Measurements from ENCODE around the gene FANK1. TPM values are rescaled to one million over a fixed set of nuclear protein-coding genes. Genes with fewer than 3 reads are reported as not detected.
"Not testable (repeated sequence)": the region's sequence is repeated elsewhere in the genome, so short reads cannot be mapped to it uniquely, and the experiment has no call there.

FANK1 gene
- polyA plus RNA-seq, 3 donors = 1.2 to 2.8 (median 1.3) TPM

- H3K27ac ChIP-seq (ENCODE audit: low read depth, low read length) = no peak overlapping the region
- 94 to 96% (median 96%) methylated on average over 4 of the region's 4 CpGs for WGBS, 3 donors
Measured at GRCh38 chr10:126041117-126041516, 144.8 kb downstream of the FANK1 start.

- no peak overlapping the region for H3K27ac ChIP-seq (ENCODE audit: low read depth, low read length)
- 6 to 13% (median 12%) methylated on average over 12 of the region's 12 CpGs for WGBS, 3 donors
Measured at GRCh38 chr10:126041804-126042231, 145.5 kb downstream of the FANK1 start.

GRCh38 chr10:126042354-126042753 lies 146.0 kb downstream of the FANK1 start:
- no peak overlapping the region for H3K27ac ChIP-seq (ENCODE audit: low read depth, low read length)
- WGBS, 3 donors = 61 to 64% (median 63%) methylated on average over 4 of the region's 4 CpGs

GRCh38 chr10:126042906-126043305 lies 146.5 kb downstream of the FANK1 start:
- 79 to 91% (median 85%) methylated on average over 9 to 10 of the region's 10 CpGs for WGBS, 3 donors
- H3K27ac ChIP-seq (ENCODE audit: low read depth, low read length) = no peak overlapping the region

GRCh38 chr10:126043389-126043788 lies 147.0 kb downstream of the FANK1 start:
- H3K27ac ChIP-seq (ENCODE audit: low read depth, low read length) = no peak overlapping the region
- WGBS, 3 donors = 66 to 82% (median 72%) methylated on average over 10 of the region's 10 CpGs

GRCh38 chr10:126045861-126046260 lies 149.5 kb downstream of the FANK1 start:
- no peak overlapping the region for H3K27ac ChIP-seq (ENCODE audit: low read depth, low read length)
- WGBS, 3 donors = 69 to 82% (median 77%) methylated on average over 3 of the region's 3 CpGs

- no peak overlapping the region for H3K27ac ChIP-seq (ENCODE audit: low read depth, low read length)
- WGBS, 3 donors = 66 to 84% (median 79%) methylated on average over 5 of the region's 5 CpGs
Measured at GRCh38 chr10:126046831-126047230, 150.5 kb downstream of the FANK1 start.

GRCh38 chr10:126047749-126048148 lies 151.4 kb downstream of the FANK1 start:
- H3K27ac ChIP-seq (ENCODE audit: low read depth, low read length) = not testable (repeated sequence)
- 78 to 90% (median 89%) methylated on average over 1 of the region's 1 CpG for WGBS, 3 donors

GRCh38 chr10:126049759-126050700 lies 153.7 kb downstream of the FANK1 start:
- 46 to 66% (median 50%) methylated on average over 13 of the region's 13 CpGs for WGBS, 3 donors
- no peak overlapping the region for H3K27ac ChIP-seq (ENCODE audit: low read depth, low read length)

GRCh38 chr10:126052171-126052570 lies 155.8 kb downstream of the FANK1 start:
- 80 to 88% (median 84%) methylated on average over 2 of the region's 2 CpGs for WGBS, 3 donors

GRCh38 chr10:126054191-126054590 lies 157.8 kb downstream of the FANK1 start:
- no peak overlapping the region for H3K27ac ChIP-seq (ENCODE audit: low read depth, low read length)
- WGBS, 3 donors = 92 to 96% (median 94%) methylated on average over 6 of the region's 6 CpGs

More at GRCh38 chr10:126052171-126052570, 155.8 kb downstream of the FANK1 start:
- H3K27ac ChIP-seq (ENCODE audit: low read depth, low read length) = no peak overlapping the region

GRCh38 chr10:126057494-126057893 lies 161.1 kb downstream of the FANK1 start:
- no peak overlapping the region for H3K27ac ChIP-seq (ENCODE audit: low read depth, low read length)
- 77 to 88% (median 86%) methylated on average over 8 of the region's 8 CpGs for WGBS, 3 donors

- H3K27ac ChIP-seq (ENCODE audit: low read depth, low read length) = no peak overlapping the region
- 39 to 66% (median 62%) methylated on average over 6 of the region's 6 CpGs for WGBS, 3 donors
Measured at GRCh38 chr10:126058104-126058503, 161.7 kb downstream of the FANK1 start.

GRCh38 chr10:126058507-126058906 lies 162.1 kb downstream of the FANK1 start:
- no peak overlapping the region for H3K27ac ChIP-seq (ENCODE audit: low read depth, low read length)
- WGBS, 3 donors = 19 to 54% (median 46%) methylated on average over 9 of the region's 9 CpGs

Other genes starting within 250 kb of the FANK1 start
- not detected for gene TEX36, start 213.4 kb upstream of the FANK1 start, polyA plus RNA-seq
- 10 to 100 TPM in 1 of 3 donors, 1 to 10 TPM in 2; 8.5 to 14.4 (median 8.8) TPM for gene EDRF1, start 176.9 kb upstream of the FANK1 start, polyA plus RNA-seq
- gene MMP21, start 120.7 kb upstream of the FANK1 start, polyA plus RNA-seq = under 1 TPM in 2 of 3 donors, not detected in 1; 0.10 to 0.13 TPM
- gene UROS, start 73.3 kb upstream of the FANK1 start, polyA plus RNA-seq = 10 to 100 TPM; 17.1 to 56.3 (median 56.1) TPM
- gene BCCIP, start 73.0 kb upstream of the FANK1 start, polyA plus RNA-seq = 10 to 100 TPM; 29.2 to 59.9 (median 54.2) TPM
- gene DHX32, start 15.3 kb upstream of the FANK1 start, polyA plus RNA-seq = 10 to 100 TPM in 2 of 3 donors, 1 to 10 TPM in 1; 9.6 to 13.6 (median 12.0) TPM